ENCODE measurements around the gene TUBGCP3. TPM values are rescaled to one million over a fixed set of nuclear protein-coding genes. Genes with fewer than 3 reads are reported as not detected.
A peak's percentile ranks its signal among the peaks of the same experiment; 100 is the strongest.

The TUBGCP3 gene
- total RNA-seq, 2 donors from 2014 or later = 9.8 to 14.7 TPM

DNA sequence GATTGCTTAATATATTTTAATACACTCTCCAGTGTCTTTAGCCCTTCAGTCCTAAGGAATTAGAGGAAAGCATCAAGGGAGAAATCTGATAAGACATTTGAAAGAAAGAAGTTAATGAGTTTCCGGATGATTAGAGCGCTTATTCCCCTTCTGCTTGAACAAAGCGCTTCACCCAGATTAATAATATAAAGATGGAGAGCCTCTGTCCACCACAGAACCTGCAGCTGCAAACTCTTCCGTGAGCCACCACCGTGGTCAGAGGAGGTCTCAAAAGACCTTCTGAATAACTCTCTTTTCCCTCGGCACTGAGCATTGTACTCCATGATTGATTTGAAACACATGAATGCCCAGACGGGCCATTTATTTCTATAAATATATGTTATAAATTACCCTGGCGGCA lies 14.2 kb upstream of the TUBGCP3 start:
- TF ChIP-seq, protein P1, sequence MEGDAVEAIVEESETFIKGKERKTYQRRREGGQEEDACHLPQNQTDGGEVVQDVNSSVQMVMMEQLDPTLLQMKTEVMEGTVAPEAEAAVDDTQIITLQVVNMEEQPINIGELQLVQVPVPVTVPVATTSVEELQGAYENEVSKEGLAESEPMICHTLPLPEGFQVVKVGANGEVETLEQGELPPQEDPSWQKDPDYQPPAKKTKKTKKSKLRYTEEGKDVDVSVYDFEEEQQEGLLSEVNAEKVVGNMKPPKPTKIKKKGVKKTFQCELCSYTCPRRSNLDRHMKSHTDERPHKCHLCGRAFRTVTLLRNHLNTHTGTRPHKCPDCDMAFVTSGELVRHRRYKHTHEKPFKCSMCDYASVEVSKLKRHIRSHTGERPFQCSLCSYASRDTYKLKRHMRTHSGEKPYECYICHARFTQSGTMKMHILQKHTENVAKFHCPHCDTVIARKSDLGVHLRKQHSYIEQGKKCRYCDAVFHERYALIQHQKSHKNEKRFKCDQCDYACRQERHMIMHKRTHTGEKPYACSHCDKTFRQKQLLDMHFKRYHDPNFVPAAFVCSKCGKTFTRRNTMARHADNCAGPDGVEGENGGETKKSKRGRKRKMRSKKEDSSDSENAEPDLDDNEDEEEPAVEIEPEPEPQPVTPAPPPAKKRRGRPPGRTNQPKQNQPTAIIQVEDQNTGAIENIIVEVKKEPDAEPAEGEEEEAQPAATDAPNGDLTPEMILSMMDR (IDR thresholded peaks at IDR 0.05) = no peak
- Histone ChIP-seq H3K27ac (no peak overlapping the region), H3K36me3 (no peaks in the 10 kb centered on the region), H3K4me1 (no peaks in the 10 kb centered on the region), H3K4me3 (no peak overlapping the region), H3K27me3 (no peaks in the 10 kb centered on the region), H3K9me3 (no peaks in the 10 kb centered on the region)
- no peak for DNase-seq (ENCODE audit: low spot score)

DNA sequence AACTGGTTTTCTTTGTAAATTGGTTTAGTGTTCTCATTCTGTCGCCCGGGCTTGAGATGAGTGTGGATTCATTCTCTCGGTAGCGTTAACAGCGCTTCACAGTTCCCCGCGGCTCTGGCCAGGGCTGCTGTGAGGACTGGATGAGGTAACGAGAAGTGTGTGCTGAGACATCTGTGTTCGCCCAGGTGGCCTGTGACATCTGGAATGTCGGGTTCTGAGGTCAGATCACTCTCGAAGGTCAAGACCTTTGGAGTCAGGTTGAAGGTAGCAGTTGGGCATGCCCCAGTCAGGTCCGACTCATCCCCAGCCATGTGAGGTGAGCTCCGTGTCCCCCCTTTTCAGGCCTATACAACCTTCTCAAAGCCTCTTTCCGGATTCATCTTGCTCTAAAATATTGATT lies 13.4 kb upstream of the TUBGCP3 start:
- H3K27ac ChIP-seq = no peak overlapping the region
- TF ChIP-seq, protein P1 (IDR thresholded peaks at IDR 0.05) = no peak
- no peaks in the 10 kb centered on the region for H3K9me3 ChIP-seq
- H3K27me3 ChIP-seq = no peaks in the 10 kb centered on the region
- H3K4me1 ChIP-seq = no peaks in the 10 kb centered on the region
- H3K36me3 ChIP-seq = no peaks in the 10 kb centered on the region
- no peak overlapping the region for H3K4me3 ChIP-seq
- DNase-seq (ENCODE audit: low spot score) = peak; percentile 42

DNA sequence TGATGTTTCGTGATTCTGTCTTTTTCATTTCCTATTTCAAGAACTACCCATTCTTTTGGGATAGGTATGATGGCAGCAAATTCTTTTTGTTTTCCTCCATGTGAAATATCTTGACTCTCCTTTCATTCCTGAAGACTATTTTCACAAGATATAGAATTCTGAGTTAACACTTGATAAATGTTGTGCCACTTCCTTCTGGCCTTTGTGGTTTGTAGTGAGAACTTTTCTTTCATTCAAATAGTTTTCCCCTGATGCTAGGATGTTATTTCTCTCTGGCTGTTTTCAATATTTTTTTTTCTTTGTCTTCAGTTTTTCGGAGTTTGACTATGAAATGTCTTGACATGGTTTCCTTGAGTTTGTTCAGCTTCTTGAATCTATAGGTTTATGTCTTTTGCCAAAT lies 8.3 kb upstream of the TUBGCP3 start:
- Histone ChIP-seq H3K9me3 (no peaks in the 10 kb centered on the region), H3K36me3 (no peaks in the 10 kb centered on the region), H3K27ac (no peak overlapping the region), H3K4me3 (no peak overlapping the region), H3K27me3 (no peaks in the 10 kb centered on the region), H3K4me1 (no peaks in the 10 kb centered on the region)
- TF ChIP-seq, protein P1 (IDR thresholded peaks at IDR 0.05) = no peak
- DNase-seq (ENCODE audit: low spot score) = no peak

DNA sequence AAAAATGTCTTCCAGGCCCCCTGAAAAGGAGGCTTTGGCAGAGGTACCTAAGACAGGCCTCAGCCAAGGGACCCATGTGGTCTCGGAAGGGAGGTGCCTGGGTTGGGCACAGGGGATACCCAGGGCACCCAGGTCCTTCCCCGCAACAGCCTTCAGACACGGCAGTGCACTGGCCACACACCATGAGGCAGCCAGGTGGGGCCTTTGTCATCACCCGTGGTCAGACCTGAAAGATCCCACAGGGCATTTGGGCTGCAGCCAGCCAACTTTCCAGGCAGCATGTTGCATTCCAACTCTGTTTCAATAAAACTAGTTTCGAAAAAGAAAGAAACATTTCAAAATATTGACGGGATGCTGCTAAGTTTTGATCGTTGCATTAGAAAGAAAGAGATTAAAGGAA lies 4.7 kb upstream of the TUBGCP3 start:
- TF ChIP-seq, protein P1 (IDR thresholded peaks at IDR 0.05) = no peak
- Histone ChIP-seq H3K4me1 (peaks cover 0 to 8% of the 10 kb centered on the region in 2 donors), H3K27ac (no peak overlapping the region), H3K9me3 (no peaks in the 10 kb centered on the region), H3K27me3 (no peaks in the 10 kb centered on the region), H3K36me3 (no peaks in the 10 kb centered on the region), H3K4me3 (no peak overlapping the region)
- no peak for DNase-seq (ENCODE audit: low spot score)

DNA sequence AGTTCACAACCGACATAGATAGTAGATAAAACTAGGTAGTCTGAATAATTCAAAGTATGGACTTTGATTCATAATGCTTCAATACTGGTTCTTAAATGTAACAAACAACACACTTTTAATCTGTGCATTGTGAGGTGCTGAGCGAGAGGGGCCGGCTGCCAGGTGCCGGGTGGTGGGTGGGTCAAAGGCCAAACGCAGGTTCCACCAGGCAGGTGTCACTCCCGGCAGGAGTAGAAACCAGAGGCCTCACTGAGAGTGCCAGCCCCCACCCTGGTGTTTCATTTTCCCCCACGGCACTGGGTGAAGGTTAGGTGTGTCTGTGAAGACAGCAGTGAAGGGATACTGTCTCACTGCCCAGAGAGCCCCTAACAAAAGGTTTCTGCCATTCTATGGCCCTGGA lies 4.2 kb upstream of the TUBGCP3 start:
- H3K9me3 ChIP-seq = no peaks in the 10 kb centered on the region
- no peaks in the 10 kb centered on the region for H3K27me3 ChIP-seq
- TF ChIP-seq, protein P1 (IDR thresholded peaks at IDR 0.05) = no peak
- no peak overlapping the region for H3K4me3 ChIP-seq
- no peaks in the 10 kb centered on the region for H3K36me3 ChIP-seq
- no peak for DNase-seq (ENCODE audit: low spot score)
- H3K4me1 ChIP-seq = peaks cover 0 to 8% of the 10 kb centered on the region in 2 donors
- no peak overlapping the region for H3K27ac ChIP-seq

Measured in right atrium auricular region (tissue), 2 donors.